ENCODE measurements around the gene JADE2.

JADE2 gene

GRCh38 chr5:134575316-134575715, 49.8 kb downstream of the JADE2 start:
- TF ChIP-seq, protein P1, sequence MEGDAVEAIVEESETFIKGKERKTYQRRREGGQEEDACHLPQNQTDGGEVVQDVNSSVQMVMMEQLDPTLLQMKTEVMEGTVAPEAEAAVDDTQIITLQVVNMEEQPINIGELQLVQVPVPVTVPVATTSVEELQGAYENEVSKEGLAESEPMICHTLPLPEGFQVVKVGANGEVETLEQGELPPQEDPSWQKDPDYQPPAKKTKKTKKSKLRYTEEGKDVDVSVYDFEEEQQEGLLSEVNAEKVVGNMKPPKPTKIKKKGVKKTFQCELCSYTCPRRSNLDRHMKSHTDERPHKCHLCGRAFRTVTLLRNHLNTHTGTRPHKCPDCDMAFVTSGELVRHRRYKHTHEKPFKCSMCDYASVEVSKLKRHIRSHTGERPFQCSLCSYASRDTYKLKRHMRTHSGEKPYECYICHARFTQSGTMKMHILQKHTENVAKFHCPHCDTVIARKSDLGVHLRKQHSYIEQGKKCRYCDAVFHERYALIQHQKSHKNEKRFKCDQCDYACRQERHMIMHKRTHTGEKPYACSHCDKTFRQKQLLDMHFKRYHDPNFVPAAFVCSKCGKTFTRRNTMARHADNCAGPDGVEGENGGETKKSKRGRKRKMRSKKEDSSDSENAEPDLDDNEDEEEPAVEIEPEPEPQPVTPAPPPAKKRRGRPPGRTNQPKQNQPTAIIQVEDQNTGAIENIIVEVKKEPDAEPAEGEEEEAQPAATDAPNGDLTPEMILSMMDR (IDR thresholded peaks at IDR 0.05; ENCODE audit: borderline replicate concordance, control extremely low read depth, extremely low read depth, insufficient read depth, missing control alignments) = no peak
- in situ Hi-C loops (cut with MboI; ENCODE audit: low sequenced_read_pairs, unreplicated experiment) = loop anchor here (5.0 kb wide), 1 partner anchor 48 kb away; the partner anchor contains the start of gene JADE2
- DNase-seq (ENCODE audit: low spot score) = no peak

DNA sequence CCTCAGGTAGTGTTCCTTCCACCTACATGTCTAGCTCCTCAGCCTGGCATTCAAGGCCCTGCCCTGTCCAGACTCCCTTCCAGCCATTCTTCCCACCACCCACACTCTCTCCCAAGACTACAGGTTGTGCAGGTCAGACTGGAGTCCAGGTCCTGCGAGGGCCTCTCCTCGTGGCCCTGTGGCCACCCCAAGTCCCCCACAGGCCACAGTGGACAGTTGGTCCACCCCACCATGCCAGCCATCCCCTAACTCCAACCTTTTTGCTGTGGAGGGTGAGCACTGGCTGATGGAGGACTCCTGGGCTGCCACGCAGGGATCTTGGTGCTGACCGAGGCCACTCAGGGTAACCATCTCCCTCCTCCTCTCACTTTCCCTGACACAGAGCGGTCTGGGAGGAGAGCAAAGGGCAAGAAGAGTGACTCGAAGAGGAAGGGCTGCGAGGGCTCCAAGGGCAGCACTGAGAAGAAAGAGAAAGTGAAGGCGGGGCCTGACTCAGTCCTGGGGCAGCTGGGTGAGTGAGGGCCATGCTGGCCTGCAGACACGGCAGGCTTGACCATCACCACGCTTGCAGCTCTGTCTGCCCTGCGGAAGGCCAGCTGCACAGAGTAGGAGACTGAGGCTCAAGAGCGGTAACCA, 51.0 kb downstream of the JADE2 start:
- in situ Hi-C loops (cut with MboI; ENCODE audit: low sequenced_read_pairs, unreplicated experiment) = loop anchor here (5.0 kb wide), 1 partner anchor 49 kb away; the partner anchor contains the start of gene JADE2
- DNase-seq (ENCODE audit: low spot score) = no peak
- TF ChIP-seq, protein P1 (IDR thresholded peaks at IDR 0.05; ENCODE audit: borderline replicate concordance, control extremely low read depth, extremely low read depth, insufficient read depth, missing control alignments) = no peak

DNA sequence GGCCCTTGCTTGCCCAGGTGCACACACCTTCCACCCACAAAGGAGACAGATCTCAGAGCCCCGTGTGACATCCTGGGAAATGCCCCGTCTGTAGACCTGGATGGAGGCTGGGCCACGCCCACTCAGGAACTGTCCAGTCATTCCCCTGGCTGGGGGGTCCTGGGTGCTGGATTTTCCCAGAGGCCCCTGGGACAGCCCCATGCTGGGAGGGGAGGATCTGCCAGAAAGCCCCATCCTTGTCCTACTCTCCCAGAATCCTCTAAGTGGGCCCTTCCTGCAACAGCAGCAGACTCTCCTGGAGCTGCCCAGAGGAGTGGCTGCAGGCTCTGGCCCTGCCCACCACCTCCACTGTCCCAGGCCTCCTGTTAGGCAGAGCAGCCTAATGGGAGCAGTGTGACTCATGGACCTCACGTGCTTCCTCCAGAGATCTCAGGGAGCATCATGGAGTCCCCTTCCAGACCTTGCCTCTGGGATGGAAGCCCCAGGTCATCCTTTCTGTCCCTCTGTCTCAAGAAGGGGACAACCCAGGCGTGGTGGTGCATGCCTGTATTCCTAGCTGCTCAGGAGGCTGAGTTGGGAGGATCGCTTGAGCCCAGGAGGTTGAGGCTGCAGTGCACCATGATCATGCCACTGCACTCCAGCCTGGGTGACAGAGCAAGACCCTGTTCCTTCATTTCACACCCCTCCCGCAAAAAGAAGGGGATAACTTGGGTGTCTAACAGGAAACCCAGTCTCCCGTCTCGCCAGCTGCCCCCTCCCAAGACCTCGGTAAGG, 51.7 kb downstream of the JADE2 start:
- DNase-seq (ENCODE audit: low spot score) = no peak
- TF ChIP-seq, protein P1 (IDR thresholded peaks at IDR 0.05; ENCODE audit: borderline replicate concordance, control extremely low read depth, extremely low read depth, insufficient read depth, missing control alignments) = no peak
- in situ Hi-C loops (cut with MboI; ENCODE audit: low sequenced_read_pairs, unreplicated experiment) = loop anchor here (5.0 kb wide), 1 partner anchor 50 kb away; the partner anchor contains the start of gene JADE2

DNA sequence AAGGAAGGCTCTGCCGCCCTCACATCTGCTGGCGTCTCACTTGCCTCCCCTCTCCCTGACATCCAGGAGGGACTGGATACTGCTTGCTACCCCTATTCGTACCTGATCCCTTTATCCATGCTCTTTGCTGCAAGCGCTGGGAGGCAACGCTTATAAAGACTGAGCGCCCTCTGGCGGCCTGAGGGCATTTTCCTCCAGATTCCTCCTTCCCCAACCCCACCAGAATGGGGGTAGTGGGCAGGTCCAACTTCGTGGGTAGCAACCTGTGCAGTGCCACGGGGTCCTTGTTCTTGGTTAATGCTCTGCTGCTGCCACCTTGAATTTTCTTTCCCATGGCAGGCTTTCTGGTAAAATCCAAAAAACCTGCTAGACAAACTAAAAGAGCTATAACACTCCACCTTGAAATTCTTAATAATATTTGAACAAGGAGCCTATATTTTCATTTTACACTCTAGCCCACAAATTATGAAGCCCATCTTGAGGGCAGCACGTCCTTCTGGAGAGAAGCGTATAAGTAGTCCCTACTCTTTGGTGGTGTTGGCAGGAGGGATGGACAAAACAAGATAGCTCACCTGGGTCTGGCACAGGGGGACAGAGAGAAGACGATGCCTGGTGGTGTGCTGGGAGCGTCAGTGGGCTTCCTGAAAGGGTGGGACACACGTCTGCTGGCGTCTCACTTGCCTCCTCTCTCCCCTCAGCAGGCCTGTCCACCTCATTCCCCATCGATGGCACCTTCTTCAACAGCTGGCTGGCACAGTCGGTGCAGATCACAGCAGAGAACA, 52.5 kb downstream of the JADE2 start:
- in situ Hi-C loops (cut with MboI; ENCODE audit: low sequenced_read_pairs, unreplicated experiment) = loop anchor here (5.0 kb wide), 1 partner anchor 51 kb away; the partner anchor contains the start of gene JADE2
- DNase-seq (ENCODE audit: low spot score) = peak; percentile 86
- TF ChIP-seq, protein P1 (IDR thresholded peaks at IDR 0.05; ENCODE audit: borderline replicate concordance, control extremely low read depth, extremely low read depth, insufficient read depth, missing control alignments) = peak; percentile 81

DNA sequence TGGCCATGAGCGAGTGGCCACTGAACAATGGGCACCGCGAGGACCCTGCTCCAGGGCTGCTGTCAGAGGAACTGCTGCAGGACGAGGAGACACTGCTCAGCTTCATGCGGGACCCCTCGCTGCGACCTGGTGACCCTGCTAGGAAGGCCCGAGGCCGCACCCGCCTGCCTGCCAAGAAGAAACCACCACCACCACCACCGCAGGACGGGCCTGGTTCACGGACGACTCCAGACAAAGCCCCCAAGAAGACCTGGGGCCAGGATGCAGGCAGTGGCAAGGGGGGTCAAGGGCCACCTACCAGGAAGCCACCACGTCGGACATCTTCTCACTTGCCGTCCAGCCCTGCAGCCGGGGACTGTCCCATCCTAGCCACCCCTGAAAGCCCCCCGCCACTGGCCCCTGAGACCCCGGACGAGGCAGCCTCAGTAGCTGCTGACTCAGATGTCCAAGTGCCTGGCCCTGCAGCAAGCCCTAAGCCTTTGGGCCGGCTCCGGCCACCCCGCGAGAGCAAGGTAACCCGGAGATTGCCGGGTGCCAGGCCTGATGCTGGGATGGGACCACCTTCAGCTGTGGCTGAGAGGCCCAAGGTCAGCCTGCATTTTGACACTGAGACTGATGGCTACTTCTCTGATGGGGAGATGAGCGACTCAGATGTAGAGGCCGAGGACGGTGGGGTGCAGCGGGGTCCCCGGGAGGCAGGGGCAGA, 53.3 kb downstream of the JADE2 start:
- no peak for DNase-seq (ENCODE audit: low spot score)
- TF ChIP-seq, protein P1 (IDR thresholded peaks at IDR 0.05; ENCODE audit: borderline replicate concordance, control extremely low read depth, extremely low read depth, insufficient read depth, missing control alignments) = no peak
- in situ Hi-C loops (cut with MboI; ENCODE audit: low sequenced_read_pairs, unreplicated experiment) = loop anchor here (5.0 kb wide), 1 partner anchor 51 kb away; the partner anchor contains the start of gene JADE2
